Activated B cell treated with CpG ODN at 0.5 μM for 24 hours (primary cell): Measurements from ENCODE around the gene ZNF408. TPM values are rescaled to one million over a fixed set of nuclear protein-coding genes. Genes with fewer than 3 reads are reported as not detected.

Source experiments
- ATAC-seq: fragments of 200-7000 bp; cut with Tn5 transposase; one replicate; pipeline ENCODE4 v1.10.0; 2021; ENCODE audit warnings: low read depth, mild to moderate bottlenecking, moderate library complexity
- CTCF ChIA-PET: fragments of 350-600 bp; sonication (Branson Sonifier 250); formaldehyde crosslinking; loops from one replicate; lab custom pipeline; 2021; ENCODE audit warnings: antibody characterized with exemption; lab: Charles Lee
- POLR2A ChIA-PET: fragments of 350-600 bp; sonication (Branson Sonifier 250); formaldehyde crosslinking; loops from one replicate; lab custom pipeline; 2021; ENCODE audit warnings: antibody characterized with exemption; lab: Charles Lee
- DNase-seq: peaks from one replicate; pipeline ENCODE4 v3.0.0; 2022
- H3K27ac Mint-ChIP-seq: one replicate; pipeline ENCODE4 v1.8.0; 2020; ENCODE audit warnings: mixed read lengths
- H3K27me3 Mint-ChIP-seq: one replicate; pipeline ENCODE4 v1.8.0; 2021; ENCODE audit warnings: mixed read lengths
- H3K36me3 Mint-ChIP-seq: one replicate; pipeline ENCODE4 v1.8.0; 2021; ENCODE audit warnings: low read depth, mixed read lengths
- H3K4me1 Mint-ChIP-seq: one replicate; pipeline ENCODE4 v1.8.0; 2021; ENCODE audit warnings: mixed read lengths
- H3K4me3 Mint-ChIP-seq: one replicate; pipeline ENCODE4 v1.8.0; 2020; ENCODE audit warnings: mild to moderate bottlenecking, mixed read lengths
- H3K9me3 Mint-ChIP-seq: one replicate; pipeline ENCODE4 v1.8.0; 2020; ENCODE audit warnings: mixed read lengths
- CTCF ChIP-seq: fragments of 200-600 bp; IDR thresholded peaks from one replicate; pipeline ENCODE4 v1.8.0; 2022; ENCODE audit warnings: antibody characterized with exemption, mild to moderate bottlenecking
- intact Hi-C: fragments of 100-400 bp; cut with micrococcal nuclease; formaldehyde crosslinking; loops from one replicate; pipeline ENCODE4 v1.15.1; 2024
- total RNA-seq: library from RNA; stranded (reverse); gene quantifications from 2 replicates; pipeline ENCODE4 v1.2.3, GENCODE V29; 2022

The ZNF408 gene
- total RNA-seq, 1 donor from 2014 or later = 16.1 TPM

- no peaks in the 10 kb centered on the region for H3K9me3 Mint-ChIP-seq
- peaks cover 86% of the 10 kb centered on the region for H3K36me3 Mint-ChIP-seq
- TF ChIP-seq CTCF = no peak
- ATAC-seq = no peak
- H3K27ac Mint-ChIP-seq = no peak overlapping the region
- no peaks in the 10 kb centered on the region for H3K4me1 Mint-ChIP-seq
- H3K4me3 Mint-ChIP-seq = no peak overlapping the region
- POLR2A ChIA-PET = no interaction called here
- H3K27me3 Mint-ChIP-seq = no peaks in the 10 kb centered on the region
- CTCF ChIA-PET = no interaction called here
- no peak for DNase-seq
- intact Hi-C loops = no loop called here
Measured at GRCh38 chr11:46661836-46662235, 39.0 kb upstream of the ZNF408 start.

GRCh38 chr11:46662366-46662765, 38.5 kb upstream of the ZNF408 start:
- DNase-seq = no peak
- H3K9me3 Mint-ChIP-seq = no peaks in the 10 kb centered on the region
- CTCF ChIA-PET = no interaction called here
- intact Hi-C loops = no loop called here
- no peak overlapping the region for H3K4me3 Mint-ChIP-seq
- H3K27ac Mint-ChIP-seq = no peak overlapping the region
- POLR2A ChIA-PET = interaction anchor here (0.6 kb wide), 1 partner anchor 755 kb away, joined by 6 read pairs; no protein-coding TSS in a partner anchor
- ATAC-seq = no peak
- H3K4me1 Mint-ChIP-seq = no peaks in the 10 kb centered on the region
- no peaks in the 10 kb centered on the region for H3K27me3 Mint-ChIP-seq
- TF ChIP-seq CTCF = no peak
- H3K36me3 Mint-ChIP-seq = peaks cover 85% of the 10 kb centered on the region

- Mint-ChIP-seq H3K4me1 (no peaks in the 10 kb centered on the region), H3K27ac (no peak overlapping the region), H3K27me3 (no peaks in the 10 kb centered on the region), H3K4me3 (no peak overlapping the region), H3K36me3 (peaks cover 84% of the 10 kb centered on the region), H3K9me3 (no peaks in the 10 kb centered on the region)
- no peak for TF ChIP-seq CTCF
- DNase-seq (no peak), ATAC-seq (no peak)
- ChIA-PET CTCF (no interaction called here), POLR2A (no interaction called here)
- intact Hi-C loops = no loop called here
Measured at GRCh38 chr11:46663277-46663940, 37.4 kb upstream of the ZNF408 start.

- no peak for TF ChIP-seq CTCF
- Mint-ChIP-seq H3K36me3 (peaks cover 84% of the 10 kb centered on the region), H3K9me3 (no peaks in the 10 kb centered on the region), H3K27me3 (no peaks in the 10 kb centered on the region), H3K4me1 (no peaks in the 10 kb centered on the region), H3K4me3 (no peak overlapping the region), H3K27ac (no peak overlapping the region)
- DNase-seq (no peak), ATAC-seq (no peak)
- intact Hi-C loops = no loop called here
- POLR2A ChIA-PET = no interaction called here
- CTCF ChIA-PET = no interaction called here
Measured at GRCh38 chr11:46664612-46665011, 36.2 kb upstream of the ZNF408 start.

GRCh38 chr11:46665356-46665755, 35.5 kb upstream of the ZNF408 start:
- H3K4me3 Mint-ChIP-seq = no peak overlapping the region
- ATAC-seq (no peak), DNase-seq (no peak)
- no peaks in the 10 kb centered on the region for H3K9me3 Mint-ChIP-seq
- POLR2A ChIA-PET = no interaction called here
- peaks cover 83% of the 10 kb centered on the region for H3K36me3 Mint-ChIP-seq
- no peaks in the 10 kb centered on the region for H3K27me3 Mint-ChIP-seq
- no peak overlapping the region for H3K27ac Mint-ChIP-seq
- H3K4me1 Mint-ChIP-seq = no peaks in the 10 kb centered on the region
- no peak for TF ChIP-seq CTCF
- CTCF ChIA-PET = no interaction called here
- intact Hi-C loops = no loop called here
